Measurements from ENCODE around the gene UCP3.

Gene UCP3

GRCh38 chr11:73999581-74000306 lies 9.1 kb downstream of the UCP3 start:
- DNase-seq (ENCODE audit: low spot score) = no peak

GRCh38 chr11:73998846-73999575 lies 9.9 kb downstream of the UCP3 start:
- no peak for TF ChIP-seq CTCF (IDR thresholded peaks at IDR 0.05; ENCODE audit: extremely low read depth, missing control alignments)
- DNase-seq (ENCODE audit: low spot score) = no peak

More at GRCh38 chr11:73999581-74000306, 9.1 kb downstream of the UCP3 start:
- no peak for TF ChIP-seq CTCF (IDR thresholded peaks at IDR 0.05; ENCODE audit: extremely low read depth, missing control alignments)

GRCh38 chr11:73997120-73997770 lies 11.6 kb downstream of the UCP3 start:
- DNase-seq (ENCODE audit: low spot score) = no peak
- no peak for TF ChIP-seq CTCF (IDR thresholded peaks at IDR 0.05; ENCODE audit: extremely low read depth, missing control alignments)

GRCh38 chr11:73996161-73996747 lies 12.6 kb downstream of the UCP3 start:
- no peak for TF ChIP-seq CTCF (IDR thresholded peaks at IDR 0.05; ENCODE audit: extremely low read depth, missing control alignments)
- no peak for DNase-seq (ENCODE audit: low spot score)

- no peak for DNase-seq (ENCODE audit: low spot score)
- no peak for TF ChIP-seq CTCF (IDR thresholded peaks at IDR 0.05; ENCODE audit: extremely low read depth, missing control alignments)
Measured at GRCh38 chr11:73995731-73996130, 13.2 kb downstream of the UCP3 start.

GRCh38 chr11:73995247-73995646 lies 13.6 kb downstream of the UCP3 start:
- peak; percentile 43 for DNase-seq (ENCODE audit: low spot score)
- TF ChIP-seq CTCF (IDR thresholded peaks at IDR 0.05; ENCODE audit: extremely low read depth, missing control alignments) = no peak

Data from GM20000 (cell line).